Stomach smooth muscle (tissue), 2 donors: ENCODE data around the gene CBFA2T3.

Source experiments
- H3K27ac ChIP-seq: one replicate; pipeline ENCODE4 v1.7.0; 2013; ENCODE audit warnings: mild to moderate bottlenecking, low read length, inconsistent platforms
- H3K27me3 ChIP-seq, 2 donors: one replicate each; pipeline ENCODE4 v1.7.0; 2013; ENCODE audit warnings: low read length in 2 of 2; ENCODE audit not compliant: insufficient read depth in 2 of 2, control insufficient read depth in 1 of 2
- H3K36me3 ChIP-seq, 2 donors: one replicate each; pipeline ENCODE4 v1.7.0; 2013; ENCODE audit warnings: low read length in 2 of 2; ENCODE audit not compliant: control insufficient read depth in 2 of 2, insufficient read depth in 2 of 2
- H3K4me1 ChIP-seq: one replicate; pipeline ENCODE4 v1.7.0; 2013; ENCODE audit warnings: low read length; ENCODE audit not compliant: control insufficient read depth, insufficient read depth
- H3K4me3 ChIP-seq, 2 donors: one replicate each; pipeline ENCODE4 v1.7.0; 2013; ENCODE audit warnings: low read length in 2 of 2
- H3K9ac ChIP-seq, 2 donors: one replicate each; pipeline ENCODE4 v1.7.0; 2013; ENCODE audit warnings: low read length in 2 of 2, mild to moderate bottlenecking in 1 of 2
- H3K9me3 ChIP-seq, 2 donors: one replicate each; pipeline ENCODE4 v1.7.0; 2013; ENCODE audit warnings: low read length in 2 of 2; ENCODE audit not compliant: control insufficient read depth in 2 of 2
- donor health status: healthy.
- donor health status: Pancreatic carcinoma.

Gene CBFA2T3

GRCh38 chr16:88965411-88965810, 11.6 kb downstream of the CBFA2T3 start:
- no peaks in the 10 kb centered on the region for H3K4me1 ChIP-seq
- H3K4me3 ChIP-seq: no peak overlapping the region
- no peak overlapping the region for H3K9ac ChIP-seq
- H3K27ac ChIP-seq: no peak overlapping the region
- peaks cover 2 to 8% of the 10 kb centered on the region in 2 donors for H3K27me3 ChIP-seq
- no peaks in the 10 kb centered on the region for H3K36me3 ChIP-seq
- peaks cover 0 to 2% of the 10 kb centered on the region in 2 donors for H3K9me3 ChIP-seq

- Histone ChIP-seq H3K27me3 (peaks cover 0 to 7% of the 10 kb centered on the region in 2 donors), H3K27ac (no peak overlapping the region), H3K9me3 (peaks cover 0 to 2% of the 10 kb centered on the region in 2 donors), H3K36me3 (no peaks in the 10 kb centered on the region), H3K4me3 (no peak overlapping the region), H3K4me1 (no peaks in the 10 kb centered on the region), H3K9ac (no peak overlapping the region)
Observed at GRCh38 chr16:88964636-88965035, 12.4 kb downstream of the CBFA2T3 start.

GRCh38 chr16:88963583-88963982, 13.4 kb downstream of the CBFA2T3 start:
- no peak overlapping the region for H3K27ac ChIP-seq
- no peaks in the 10 kb centered on the region for H3K4me1 ChIP-seq
- H3K9ac ChIP-seq: no peak overlapping the region
- peaks cover 0 to 2% of the 10 kb centered on the region in 2 donors for H3K9me3 ChIP-seq
- H3K27me3 ChIP-seq: peaks cover 0 to 5% of the 10 kb centered on the region in 2 donors
- H3K4me3 ChIP-seq: no peak overlapping the region
- H3K36me3 ChIP-seq: no peaks in the 10 kb centered on the region

- Histone ChIP-seq H3K27ac (no peak overlapping the region), H3K36me3 (no peaks in the 10 kb centered on the region), H3K27me3 (peaks cover 0 to 4% of the 10 kb centered on the region in 2 donors), H3K9me3 (peaks cover 0 to 2% of the 10 kb centered on the region in 2 donors), H3K4me3 (no peak overlapping the region), H3K4me1 (no peaks in the 10 kb centered on the region), H3K9ac (no peak overlapping the region)
Observed at GRCh38 chr16:88962478-88963152, 14.4 kb downstream of the CBFA2T3 start.

GRCh38 chr16:88961011-88961410, 16.0 kb downstream of the CBFA2T3 start:
- Histone ChIP-seq H3K9me3 (peaks cover 0 to 2% of the 10 kb centered on the region in 2 donors), H3K4me3 (no peak overlapping the region), H3K36me3 (no peaks in the 10 kb centered on the region), H3K4me1 (no peaks in the 10 kb centered on the region), H3K27me3 (peaks cover 2 to 8% of the 10 kb centered on the region in 2 donors), H3K9ac (no peak overlapping the region), H3K27ac (no peak overlapping the region)

- H3K36me3 ChIP-seq: no peaks in the 10 kb centered on the region
- peaks cover 0 to 2% of the 10 kb centered on the region in 2 donors for H3K9me3 ChIP-seq
- no peak overlapping the region for H3K27ac ChIP-seq
- H3K9ac ChIP-seq: no peak overlapping the region
- no peaks in the 10 kb centered on the region for H3K4me1 ChIP-seq
- peaks cover 2 to 10% of the 10 kb centered on the region in 2 donors for H3K27me3 ChIP-seq
- no peak overlapping the region for H3K4me3 ChIP-seq
Observed at GRCh38 chr16:88960516-88960915, 16.5 kb downstream of the CBFA2T3 start.

GRCh38 chr16:88959022-88959421, 18.0 kb downstream of the CBFA2T3 start:
- Histone ChIP-seq H3K4me1 (no peaks in the 10 kb centered on the region), H3K9me3 (peaks cover 0 to 2% of the 10 kb centered on the region in 2 donors), H3K27me3 (peaks cover 2 to 10% of the 10 kb centered on the region in 2 donors), H3K9ac (no peak overlapping the region), H3K27ac (no peak overlapping the region), H3K36me3 (no peaks in the 10 kb centered on the region), H3K4me3 (no peak overlapping the region)

GRCh38 chr16:88957887-88958577, 19.0 kb downstream of the CBFA2T3 start:
- Histone ChIP-seq H3K27me3 (peaks cover 4 to 14% of the 10 kb centered on the region in 2 donors), H3K27ac (no peak overlapping the region), H3K9ac (no peak overlapping the region), H3K36me3 (no peaks in the 10 kb centered on the region), H3K4me3 (no peak overlapping the region), H3K9me3 (peaks cover 0 to 2% of the 10 kb centered on the region in 2 donors), H3K4me1 (no peaks in the 10 kb centered on the region)

GRCh38 chr16:88957433-88957767, 19.6 kb downstream of the CBFA2T3 start:
- no peak overlapping the region for H3K9ac ChIP-seq
- no peaks in the 10 kb centered on the region for H3K36me3 ChIP-seq
- no peaks in the 10 kb centered on the region for H3K4me1 ChIP-seq
- no peak overlapping the region for H3K4me3 ChIP-seq
- peaks cover 4 to 14% of the 10 kb centered on the region in 2 donors for H3K27me3 ChIP-seq
- peaks cover 0 to 2% of the 10 kb centered on the region in 2 donors for H3K9me3 ChIP-seq
- no peak overlapping the region for H3K27ac ChIP-seq

- H3K36me3 ChIP-seq: no peaks in the 10 kb centered on the region
- H3K9ac ChIP-seq: no peak overlapping the region
- H3K4me1 ChIP-seq: no peaks in the 10 kb centered on the region
- no peak overlapping the region for H3K27ac ChIP-seq
- H3K4me3 ChIP-seq: no peak overlapping the region
- H3K27me3 ChIP-seq: peaks cover 4 to 14% of the 10 kb centered on the region in 2 donors
- H3K9me3 ChIP-seq: peaks cover 0 to 2% of the 10 kb centered on the region in 2 donors
Observed at GRCh38 chr16:88956546-88957432, 20.2 kb downstream of the CBFA2T3 start.
